Renal cortical epithelial cell (primary cell): ENCODE data around the gene OR2T35. TPM values are rescaled to one million over a fixed set of nuclear protein-coding genes. Genes with fewer than 3 reads are reported as not detected.
"Not testable (repeated sequence)": the region's sequence is repeated elsewhere in the genome, so short reads cannot be mapped to it uniquely, and the experiment has no call there.

Source experiments
- DNase-seq: peaks from one replicate; pipeline ENCODE4 v3.0.0-alpha.2; 2011; ENCODE audit warnings: low read depth
- total RNA-seq: library from RNA; depleted of rRNA; stranded (reverse); fragments of >200 nt; gene quantifications from 2 replicates; pipeline ENCODE4 v1.2.3, GENCODE V29; 2014

OR2T35 gene
- total RNA-seq = under 0.01 TPM in 1 of 2 replicates, not detected in the other

DNA sequence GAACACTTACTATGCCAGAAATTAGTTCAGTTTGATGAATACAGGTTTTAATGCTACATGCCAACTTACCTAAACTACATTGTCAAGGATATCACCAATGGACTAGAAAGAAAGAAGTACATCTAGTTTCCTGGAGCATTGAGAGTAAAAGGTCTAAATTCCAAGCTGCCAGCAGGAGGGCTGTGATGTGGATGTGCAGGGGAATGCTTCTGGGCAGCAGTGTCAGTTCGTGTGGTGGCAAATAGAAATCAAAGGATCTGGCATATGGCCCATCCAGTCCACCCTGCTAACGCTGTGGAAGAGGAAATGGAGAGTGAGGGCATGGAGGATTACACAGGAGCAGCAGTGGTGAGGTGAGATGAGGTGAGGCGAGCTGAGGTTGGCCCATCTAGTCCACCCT lies at the start of gene OR2T35:
Gene OR2T35 (minus strand): TSS at position 101 of the 400 bp plus-strand sequence. CDS start 6,020 bp downstream, outside the sequence.
- not testable (repeated sequence) for DNase-seq

DNA sequence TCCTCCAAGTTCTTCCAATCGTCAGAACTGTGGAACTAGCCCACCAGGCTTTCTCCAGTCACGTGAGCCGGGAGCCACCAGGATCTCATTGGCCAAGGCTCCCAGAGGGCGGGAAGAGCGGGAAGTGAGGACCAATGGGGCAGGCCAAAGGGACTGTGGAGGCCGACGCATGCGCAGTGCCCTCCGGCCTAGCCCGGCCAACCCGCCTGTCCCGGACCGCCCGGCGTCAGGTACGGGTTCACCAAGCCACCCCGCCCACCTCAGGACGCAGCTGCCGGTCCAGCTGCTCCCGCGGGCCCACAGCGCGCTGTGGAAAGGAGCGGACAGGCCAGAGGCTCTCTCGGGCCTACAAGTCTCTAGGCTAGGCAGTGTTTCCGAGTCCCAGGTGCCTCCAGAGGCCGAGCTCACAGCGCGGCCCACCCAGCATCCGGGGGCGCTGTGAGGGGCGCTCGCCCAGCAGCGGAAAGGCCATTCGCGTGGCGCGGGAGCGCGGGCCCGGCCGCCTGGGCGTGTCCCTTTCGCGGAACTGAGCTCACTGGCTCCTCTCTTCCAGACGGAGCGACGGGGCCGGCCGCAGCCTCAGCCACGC lies 46.6 kb upstream of the OR2T35 start:
- no peak for DNase-seq

- DNase-seq = peak; percentile 7
These were observed 43.6 kb upstream of the OR2T35 start for GRCh38 chr1:248688527-248689298.

- DNase-seq = peak; percentile 22
These were observed 41.7 kb upstream of the OR2T35 start for GRCh38 chr1:248686815-248687214.

DNA sequence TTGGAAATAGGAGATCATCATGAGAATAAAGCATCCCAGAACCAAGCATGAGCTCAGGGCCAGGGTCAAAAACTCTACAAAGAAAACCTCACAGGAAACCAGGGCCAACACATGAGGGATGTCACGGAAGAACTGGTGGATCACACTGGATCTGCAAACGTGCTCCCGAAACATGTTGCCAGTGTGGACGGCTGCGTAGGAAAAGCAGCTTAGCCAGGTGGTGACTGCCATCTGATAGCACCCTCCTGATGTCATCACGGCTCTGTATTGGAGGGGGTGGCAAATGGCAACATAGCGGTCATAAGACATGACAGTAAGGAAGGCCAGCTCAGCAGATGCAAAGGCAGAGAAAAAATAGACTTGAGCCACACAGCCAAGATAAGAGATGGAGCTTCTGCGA lies 36.6 kb upstream of the OR2T35 start:
- DNase-seq = no peak

DNA sequence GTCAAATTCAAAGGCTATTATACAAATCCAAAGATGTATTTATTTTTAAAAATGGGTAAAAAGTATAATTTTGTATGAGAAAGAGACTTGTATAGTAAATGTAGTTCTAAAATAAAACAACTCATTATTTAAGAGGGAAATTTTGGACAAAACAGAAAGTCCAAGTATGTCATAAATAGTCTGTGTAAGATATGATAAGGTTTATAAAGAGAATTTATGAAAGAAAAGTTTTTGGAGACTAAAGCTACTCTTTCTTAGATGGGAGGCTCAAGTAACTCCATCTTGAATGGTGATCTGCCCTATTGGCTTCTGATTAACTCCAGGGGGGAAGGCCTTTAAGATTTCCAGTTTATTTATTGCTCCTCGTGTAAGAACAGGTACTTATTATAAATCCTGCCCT lies 24.9 kb upstream of the OR2T35 start:
- DNase-seq = no peak

DNA sequence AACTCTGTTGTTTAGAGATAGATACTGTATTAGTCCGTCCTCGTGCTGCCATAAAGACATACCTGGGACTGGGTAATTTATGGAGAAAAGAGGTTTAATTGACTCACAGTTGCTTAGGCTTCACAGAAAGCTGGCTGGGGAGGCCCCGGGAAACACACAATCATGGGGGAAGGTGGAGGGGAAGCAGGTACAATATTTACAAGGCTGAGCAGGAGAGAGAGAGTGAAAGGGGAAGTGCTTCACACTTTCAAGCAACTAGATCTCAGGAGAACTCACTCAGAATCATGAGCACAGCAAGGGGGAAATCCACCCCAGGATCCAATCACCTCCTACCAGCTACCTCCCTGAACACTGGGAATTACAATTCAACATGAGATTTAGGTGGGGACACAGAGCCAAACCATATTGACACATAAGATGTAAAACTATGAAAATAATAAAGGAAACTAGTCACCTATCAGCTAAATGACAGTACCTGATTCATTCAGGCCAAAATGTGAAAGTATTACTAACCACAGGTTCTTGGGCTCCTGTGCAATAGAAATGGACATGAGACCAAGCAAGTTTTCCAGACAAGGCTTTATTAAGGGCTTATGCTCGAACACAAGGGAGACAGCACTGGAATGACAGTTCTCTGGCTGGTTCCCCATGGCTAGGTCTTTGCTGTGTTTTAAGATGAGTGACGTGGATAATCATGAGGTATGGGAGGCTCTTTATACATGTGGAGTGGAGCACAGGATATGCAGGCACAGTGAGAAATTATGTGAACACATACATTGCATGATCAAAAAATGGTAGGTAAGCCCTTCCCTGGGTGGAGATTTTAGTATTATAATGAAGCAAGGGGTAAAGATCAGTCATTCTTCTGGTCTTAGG lies 18.6 kb upstream of the OR2T35 start:
- DNase-seq = not testable (repeated sequence)

- DNase-seq = not testable (repeated sequence)
These were observed 11.7 kb upstream of the OR2T35 start for GRCh38 chr1:248656797-248657196.

DNA sequence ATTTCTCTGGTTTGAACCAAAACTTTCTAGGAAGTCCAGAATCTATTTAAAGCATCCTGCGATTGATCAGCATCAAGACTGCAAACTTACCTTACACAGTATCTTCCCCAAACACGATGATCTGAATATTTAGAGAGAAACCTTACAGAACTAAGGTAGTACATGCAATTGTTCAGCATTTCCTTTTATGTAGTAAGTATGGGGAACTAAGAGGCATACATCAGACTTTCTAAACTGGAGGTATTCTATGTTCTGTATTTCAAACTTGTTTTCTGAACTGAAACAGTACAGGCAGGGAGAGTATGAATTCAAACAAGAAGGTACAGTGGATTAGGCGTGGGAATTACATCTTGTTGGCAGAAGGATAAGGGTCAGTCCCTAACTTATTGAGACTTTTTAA lies 10.3 kb upstream of the OR2T35 start, which contains the start of gene OR2T27:
Gene OR2T27 (minus strand): TSS at position 175 of the 400 bp plus-strand sequence. CDS start 4,644 bp downstream, outside the sequence.
- DNase-seq = not testable (repeated sequence)

DNA sequence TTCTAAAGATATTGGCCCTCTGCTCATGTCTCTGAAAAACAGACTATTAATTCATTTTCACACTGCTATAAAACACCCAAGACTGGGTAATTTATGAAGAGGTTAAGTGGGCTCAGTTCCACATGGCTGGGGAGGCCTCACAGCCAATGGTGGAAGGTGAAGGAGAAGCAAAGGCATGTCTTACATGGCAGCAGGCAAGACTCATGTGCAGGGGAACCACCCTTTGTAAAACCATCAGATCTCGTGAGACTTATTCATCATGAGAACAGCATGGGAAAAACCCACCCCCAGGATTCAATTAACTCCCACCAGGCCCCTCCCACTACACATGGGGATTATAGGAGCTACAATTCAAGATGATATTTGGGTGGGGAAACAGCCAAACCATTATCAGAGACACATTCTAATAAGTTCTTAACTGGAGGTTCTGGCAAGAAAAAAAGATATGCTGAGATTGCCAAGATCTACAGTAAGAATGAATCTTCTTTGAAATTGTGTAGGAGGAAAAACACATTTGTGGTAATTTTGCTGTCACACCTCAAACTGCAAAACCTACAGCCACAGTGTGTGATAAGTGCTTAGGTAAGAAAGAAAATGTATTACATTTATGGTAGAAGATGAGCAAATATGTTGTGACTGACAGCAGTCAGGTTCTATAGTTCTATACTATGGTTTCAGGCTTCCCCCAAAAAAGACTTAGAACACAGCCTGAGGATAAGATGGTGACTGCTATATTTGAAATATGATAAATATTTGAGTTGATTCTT lies 3.9 kb upstream of the OR2T35 start:
- not testable (repeated sequence) for DNase-seq

DNA sequence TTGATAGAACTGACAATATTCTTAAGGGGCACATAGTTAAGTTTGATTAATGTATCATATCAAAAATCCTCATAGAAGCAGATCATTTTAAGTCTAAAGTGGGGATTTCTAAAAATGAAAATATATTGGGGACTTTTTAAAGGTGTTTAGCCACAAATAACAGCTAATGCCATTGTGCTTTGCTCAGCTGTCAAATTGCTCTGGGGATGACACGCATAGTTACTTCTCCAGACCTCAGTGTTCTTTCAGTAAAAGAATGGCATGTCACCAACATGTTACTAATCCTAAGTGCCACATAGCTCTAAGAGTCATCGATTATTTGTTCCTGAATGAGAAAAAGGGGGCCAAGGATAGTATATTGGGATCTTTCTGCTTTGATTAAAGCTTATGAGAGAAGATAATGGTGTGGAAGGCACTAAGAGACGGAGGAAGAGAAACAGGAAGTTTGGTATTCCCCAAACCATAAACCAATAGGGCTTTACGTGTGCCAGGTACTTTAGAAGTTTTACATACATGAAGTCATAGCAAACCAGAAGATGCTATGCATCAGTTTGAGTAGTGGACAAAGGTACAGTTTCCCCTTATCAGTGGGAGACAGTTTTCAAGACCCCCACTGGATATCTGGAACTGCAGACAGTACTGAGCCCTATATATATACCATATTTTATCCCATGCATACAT lies 2.0 kb downstream of the OR2T35 start:
- DNase-seq = not testable (repeated sequence)

GRCh38 chr1:248641583-248641982 lies 3.5 kb downstream of the OR2T35 start:
- not testable (repeated sequence) for DNase-seq

- not testable (repeated sequence) for DNase-seq
These were observed 4.2 kb downstream of the OR2T35 start for GRCh38 chr1:248640906-248641305.

DNA sequence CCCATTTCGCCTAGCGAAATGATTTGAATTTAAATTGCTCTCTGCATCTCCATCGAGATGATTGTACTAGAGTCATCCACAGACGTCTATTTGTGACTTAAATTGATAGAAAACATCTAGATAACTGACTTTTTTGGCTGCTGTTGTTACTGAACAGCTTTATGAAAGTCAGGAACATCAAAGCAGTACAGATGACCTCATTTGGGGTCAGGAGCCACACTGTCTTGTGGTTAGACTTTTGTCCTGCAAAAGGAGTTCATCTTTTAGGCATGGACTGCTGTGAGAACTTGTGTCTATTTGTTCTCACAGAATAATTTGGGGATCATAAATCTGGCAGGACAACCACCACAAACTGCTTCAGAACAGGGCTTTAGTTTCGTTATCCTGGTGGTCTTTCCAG lies 5.4 kb downstream of the OR2T35 start:
- not testable (repeated sequence) for DNase-seq

- not testable (repeated sequence) for DNase-seq
These were observed 8.5 kb downstream of the OR2T35 start for GRCh38 chr1:248636612-248637011.

DNA sequence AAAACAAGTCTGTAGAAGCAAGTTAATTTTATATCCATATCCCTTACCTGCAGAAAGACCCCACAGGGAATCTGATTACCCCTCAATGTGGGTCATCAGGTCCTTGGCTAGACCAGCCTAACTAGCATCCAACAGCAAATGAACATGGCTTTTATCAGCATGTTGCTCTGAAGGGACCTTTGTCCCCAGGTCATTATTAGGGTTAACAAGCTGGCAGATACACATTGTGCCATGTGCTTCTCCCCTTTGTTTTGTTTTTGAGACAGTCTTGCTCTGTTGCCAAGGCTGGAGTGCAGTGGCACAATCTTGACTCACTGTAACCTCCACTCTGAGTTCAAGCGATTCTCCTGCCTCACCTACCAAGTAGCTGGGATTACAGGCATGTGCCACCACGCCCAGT lies 10.1 kb downstream of the OR2T35 start, which contains the start of gene OR2T11:
Gene OR2T11 (minus strand): TSS at position 101 of the 400 bp plus-strand sequence. CDS start 7,963 bp downstream, outside the sequence.
- DNase-seq = not testable (repeated sequence)

DNA sequence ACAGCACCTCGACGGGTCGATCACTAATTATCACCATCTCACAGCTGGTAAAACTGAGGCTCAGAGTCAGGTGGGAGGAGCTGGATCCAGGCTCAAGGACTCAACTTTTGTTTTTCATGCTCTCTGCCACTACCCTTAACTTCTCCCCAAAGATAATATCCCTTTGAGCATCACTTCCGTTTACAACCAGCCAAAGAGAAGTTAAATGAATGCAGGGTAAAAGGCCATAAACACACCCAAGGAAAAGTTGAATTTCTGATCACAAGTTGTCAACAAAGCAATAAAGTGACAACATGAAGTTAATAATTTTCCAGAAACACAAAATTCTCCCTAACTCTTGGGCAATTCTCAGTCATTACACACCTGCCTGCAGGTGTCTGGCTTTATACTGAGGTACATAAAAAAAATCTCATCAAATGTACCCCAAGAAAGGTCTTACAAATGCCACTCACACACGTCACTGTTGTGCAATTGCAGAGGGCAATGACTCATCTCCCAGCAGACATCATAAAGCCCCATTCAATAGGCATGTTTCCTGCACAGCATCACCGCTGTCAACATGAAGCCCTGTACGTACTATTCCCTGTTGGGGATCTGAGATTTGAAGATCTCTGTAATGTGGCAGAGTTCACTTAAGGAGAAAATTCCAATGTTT lies 13.6 kb downstream of the OR2T35 start:
- DNase-seq = peak; percentile 55

- DNase-seq = no peak
These were observed 14.5 kb downstream of the OR2T35 start for GRCh38 chr1:248630551-248630950.

- no peak for DNase-seq
These were observed 16.9 kb downstream of the OR2T35 start for GRCh38 chr1:248627971-248628844.
